Epithelial cell of esophagus (primary cell): Measurements from ENCODE around the gene PLB1.

Source experiments
- DNase-seq: peaks from one replicate; pipeline ENCODE4 v3.0.0; 2010; ENCODE audit warnings: low read depth
- H3K4me3 ChIP-seq: 2 replicates; pipeline ENCODE4 v1.5.1; 2011; ENCODE audit warnings: mild to moderate bottlenecking, low read length, control low read depth
- CTCF ChIP-seq: IDR thresholded peaks from 2 replicates; pipeline ENCODE4 v1.5.1; 2011; ENCODE audit warnings: low read depth, mild to moderate bottlenecking, low read length, control low read depth, inconsistent platforms; ENCODE audit not compliant: insufficient read depth; ENCODE audit errors: missing control alignments

Gene PLB1

GRCh38 chr2:28635191-28635611 lies 139.3 kb downstream of the PLB1 start:
- TF ChIP-seq CTCF, result no peak

GRCh38 chr2:28636491-28636890 lies 140.6 kb downstream of the PLB1 start:
- DNase-seq, result no peak
- H3K4me3 ChIP-seq, result no peak overlapping the region

More at GRCh38 chr2:28635191-28635611, 139.3 kb downstream of the PLB1 start:
- no peak overlapping the region for H3K4me3 ChIP-seq
- DNase-seq, result no peak

GRCh38 chr2:28637066-28638047 lies 141.5 kb downstream of the PLB1 start:
- H3K4me3 ChIP-seq, result no peak overlapping the region
- no peak for TF ChIP-seq CTCF
- no peak for DNase-seq

More at GRCh38 chr2:28636491-28636890, 140.6 kb downstream of the PLB1 start:
- no peak for TF ChIP-seq CTCF

- TF ChIP-seq CTCF, result no peak
- H3K4me3 ChIP-seq, result no peak overlapping the region
- no peak for DNase-seq
These were observed 142.2 kb downstream of the PLB1 start for GRCh38 chr2:28638102-28638501.

- H3K4me3 ChIP-seq, result no peak overlapping the region
- no peak for TF ChIP-seq CTCF
- no peak for DNase-seq
These were observed 143.3 kb downstream of the PLB1 start for GRCh38 chr2:28639092-28639691.

GRCh38 chr2:28639836-28640235 lies 144.0 kb downstream of the PLB1 start:
- no peak for TF ChIP-seq CTCF
- DNase-seq, result peak; percentile 69
- no peak overlapping the region for H3K4me3 ChIP-seq
